K562 (cell line): ENCODE results near the gene LRRTM4. TPM values are rescaled to one million over a fixed set of nuclear protein-coding genes. Genes with fewer than 3 reads are reported as not detected.

Experiments
- ATAC-seq: fragments of 200-7000 bp; cut with Tn5 transposase; 3 replicates; pipeline ENCODE4 v1.9.1; 2020; ENCODE audit warnings: moderate library complexity
- BruUV-seq: library from RNA; stranded (reverse); fragments of 400-500 nt; replicated peaks from 2 replicates; lab custom pipeline; 2021; lab: Mats Ljungman, UMichigan
- CTCF ChIA-PET: fragments of 300-600 bp; formaldehyde crosslinking; extraction: SDS; loops from one replicate; lab custom pipeline; 2021; ENCODE audit warnings: low intra/inter-chr PET ratio; lab: Yijun Ruan, JAX
- POLR2A ChIA-PET: fragments of 300-600, 350-650 bp; sonication (Branson Sonifier 250); formaldehyde crosslinking; extraction: SDS; loops from one replicate; lab custom pipeline; 2021; ENCODE audit warnings: antibody characterized with exemption, inconsistent platforms; lab: Yijun Ruan, JAX
- DNase-seq, 4 experiments: peaks; one replicate each; pipeline versions ENCODE4 v3.0.0 to v3.0.0-alpha.2; 2011 to 2018; ENCODE audit warnings: low spot score in 3 of 4, mixed read lengths in 3 of 4; ENCODE audit errors: extremely low read depth in 1 of 4
- FAIRE-seq: peaks from 2 replicates; lab custom pipeline; 2011; peaks lifted over from hg19 to GRCh38; lab: Jason Lieb, UNC
- H2AFZ ChIP-seq: 2 replicates; pipeline ENCODE4 v1.6.0; 2011; ENCODE audit warnings: low read depth, low read length, control low read depth, inconsistent platforms
- H3K27ac ChIP-seq: fragments of 200-600 bp; 3 replicates; pipeline ENCODE4 v1.8.0; 2011; ENCODE audit warnings: low read depth, mild to moderate bottlenecking, control low read depth, inconsistent platforms, low read length, moderate library complexity, mixed read lengths; ENCODE audit errors: extremely low read depth
- H3K27me3 ChIP-seq, 2 experiments: fragments of 300-600 bp in 1 of 2; 2 replicates in 1 of 2; 3 replicates in 1 of 2; pipeline versions ENCODE4 v1.6.0 to v1.8.0; 2011; ENCODE audit warnings: inconsistent platforms in 2 of 2, low read length in 2 of 2, mild to moderate bottlenecking in 1 of 2, mixed read lengths in 1 of 2, moderate library complexity in 1 of 2; ENCODE audit not compliant: control insufficient read depth in 2 of 2, insufficient read depth in 2 of 2
- H3K36me3 ChIP-seq: fragments of 300-600 bp; 3 replicates; pipeline ENCODE4 v1.8.0; 2011; ENCODE audit warnings: mild to moderate bottlenecking, low read length, inconsistent platforms; ENCODE audit not compliant: control insufficient read depth, insufficient read depth
- H3K4me1 ChIP-seq, 2 experiments: fragments of 200-600 bp in 1 of 2; replicated peaks in 1 of 2; 2 replicates in 1 of 2; 3 replicates in 1 of 2; pipeline versions ENCODE4 v1.5.1 to v1.8.0; 2011; ENCODE audit warnings: inconsistent platforms in 2 of 2, low read length in 2 of 2, mild to moderate bottlenecking in 1 of 2, mixed read lengths in 1 of 2, moderate library complexity in 1 of 2; ENCODE audit not compliant: control insufficient read depth in 2 of 2, insufficient read depth in 2 of 2
- H3K4me2 ChIP-seq: 2 replicates; pipeline ENCODE4 v1.6.1; 2011; ENCODE audit warnings: low read length, control low read depth, inconsistent platforms, mixed read lengths; ENCODE audit not compliant: insufficient read depth
- H3K4me3 ChIP-seq: fragments of 200-600 bp; sonication (generic), shearing (Covaris generic); 2 replicates; pipeline ENCODE4 v1.5.1; 2016; ENCODE audit warnings: control low read depth, inconsistent platforms
- H3K79me2 ChIP-seq: fragments of 200-600 bp; 3 replicates; pipeline ENCODE4 v1.8.0; 2011; ENCODE audit warnings: low read length, inconsistent platforms; ENCODE audit not compliant: control insufficient read depth, insufficient read depth
- H3K9ac ChIP-seq, 2 experiments: 2 replicates each; pipeline versions ENCODE4 v1.6.0 to v1.6.1; 2011; ENCODE audit warnings: low read depth in 2 of 2, low read length in 2 of 2, control low read depth in 1 of 2, inconsistent platforms in 1 of 2, mild to moderate bottlenecking in 1 of 2, mixed read lengths in 1 of 2; ENCODE audit not compliant: insufficient read depth in 1 of 2
- H3K9me1 ChIP-seq: one replicate; pipeline ENCODE4 v1.6.0; 2011; ENCODE audit warnings: inconsistent platforms, mild to moderate bottlenecking, low read length, moderate library complexity; ENCODE audit not compliant: control insufficient read depth, insufficient read depth
- H3K9me3 ChIP-seq: replicated peaks from 2 replicates; pipeline ENCODE4 v1.5.1; 2011; ENCODE audit warnings: low read depth, low read length, inconsistent platforms; ENCODE audit not compliant: control insufficient read depth, insufficient read depth
- H4K20me1 ChIP-seq: replicated peaks from 2 replicates; pipeline ENCODE4 v1.6.1; 2011; ENCODE audit warnings: low read length, inconsistent platforms, mixed read lengths; ENCODE audit not compliant: control insufficient read depth, insufficient read depth
- ASH1L ChIP-seq: fragments of 450-650 bp; IDR thresholded peaks from 2 replicates; pipeline ENCODE4 v1.6.1; 2018; ENCODE audit warnings: borderline replicate concordance, mild to moderate bottlenecking, low read depth; ENCODE audit not compliant: partially characterized antibody
- CEBPB ChIP-seq: fragments of 450-650 bp; IDR thresholded peaks from 2 replicates; pipeline ENCODE4 v1.6.1; 2016; ENCODE audit warnings: missing genetic modification characterization, missing compliant biosample characterization
- CSDE1 ChIP-seq, 2 experiments: fragments of 450-650 bp; IDR thresholded peaks; 2 replicates each; pipeline ENCODE4 v1.6.1; 2016; ENCODE audit warnings: mild to moderate bottlenecking in 1 of 2
- GTF3C2 ChIP-seq: IDR thresholded peaks from 3 replicates; pipeline ENCODE4 v1.6.1; 2011; ENCODE audit warnings: borderline replicate concordance, mild to moderate bottlenecking, moderate library complexity; ENCODE audit not compliant: insufficient read length; ENCODE audit errors: extremely low read depth
- HDAC1 ChIP-seq, 2 experiments: fragments of 450-650 bp; IDR thresholded peaks; 2 replicates each; pipeline ENCODE4 v1.6.1; 2016 to 2017; ENCODE audit warnings: inconsistent platforms in 1 of 2, mild to moderate bottlenecking in 1 of 2, moderate library complexity in 1 of 2
- HNRNPH1 ChIP-seq: fragments of 200-400 bp; formaldehyde crosslinking; optimal IDR thresholded peaks from 2 replicates; pipeline ENCODE3; 2017; ENCODE audit warnings: low read depth, mild to moderate bottlenecking, low read length, moderate library complexity
- HOMEZ ChIP-seq: fragments of 250-450 bp; sonication (Bioruptor Pico); IDR thresholded peaks from 2 replicates; pipeline ENCODE4 v1.4.0; 2020; ENCODE audit warnings: mild to moderate bottlenecking, moderate library complexity
- KDM4B ChIP-seq, 2 experiments: fragments of 450-650 bp in 1 of 2; sonication (generic) in 1 of 2; IDR thresholded peaks; 2 replicates each; pipeline ENCODE4 v1.6.1; 2016 to 2017; ENCODE audit warnings: borderline replicate concordance in 2 of 2, antibody characterized with exemption in 1 of 2, low read depth in 1 of 2, mild to moderate bottlenecking in 1 of 2
- MNT ChIP-seq, 2 experiments: fragments of 450-650 bp; conservative IDR thresholded peaks; 2 replicates each; pipeline ENCODE4 v1.6.1; 2017; ENCODE audit warnings: mild to moderate bottlenecking in 2 of 2, moderate library complexity in 2 of 2
- PML ChIP-seq: IDR thresholded peaks from 2 replicates; pipeline ENCODE4 v1.6.1; 2012; ENCODE audit warnings: low read length, inconsistent platforms
- SP1 ChIP-seq: sonication (generic); formaldehyde crosslinking; IDR thresholded peaks from 2 replicates; pipeline ENCODE4 v1.8.1; 2022; ENCODE audit warnings: mild to moderate bottlenecking, missing genetic modification reagents
- VEZF1 ChIP-seq: fragments of 200-800 bp; sonication (Bioruptor generic); IDR thresholded peaks from 2 replicates; pipeline ENCODE4 v1.6.1; 2017; ENCODE audit warnings: missing genetic modification characterization, missing compliant biosample characterization
- ZNF263 ChIP-seq: sonication (generic); formaldehyde crosslinking; IDR thresholded peaks from 2 replicates; pipeline ENCODE4 v1.8.0; 2022; ENCODE audit warnings: mild to moderate bottlenecking, missing genetic modification reagents, borderline replicate concordance
- ZNF75A ChIP-seq: fragments of 450-650 bp; formaldehyde crosslinking; IDR thresholded peaks from 2 replicates; pipeline ENCODE4 v1.4.0; 2020; ENCODE audit warnings: mild to moderate bottlenecking
- WGBS: fragments of 100-300 bp; shearing (Covaris generic); methylation state at CpG from one replicate; pipeline ENCODE4 v1.1.6; 2016; ENCODE audit warnings: low coverage, mixed read lengths; ENCODE audit not compliant: insufficient coverage; ENCODE audit errors: missing lambda C conversion rate; 5-methylcytosine and 5-hydroxymethylcytosine counted together
- in situ Hi-C: fragments of 300-500 bp; cut with MboI; formaldehyde crosslinking; loops from 4 replicates; pipeline ENCODE4 v1.15.0; 2018; ENCODE audit warnings: inconsistent platforms, mixed read lengths
- intact Hi-C: fragments of 100-400 bp; cut with micrococcal nuclease; formaldehyde crosslinking; loops from 2 replicates; pipeline ENCODE4 v1.14.2; 2022
- polyA plus RNA-seq, 8 experiments: library from polyadenylated mRNA; depleted of rRNA in 4 of 8; stranded (reverse) in 5 of 8; unstranded in 3 of 8; fragments of >200 nt; fragmentation: Nextera tagmentation in 2 of 8; fragmentation: Illumina TruSeq in 1 of 8; extraction: Ambion mirVana in 2 of 8; extraction: Trizol in 1 of 8; gene quantifications; 2 replicates each; pipeline versions ENCODE4 v1.2.1 to v1.2.3, GENCODE V29; 2011 to 2014; ENCODE audit warnings: inconsistent platforms in 1 of 8, missing spikeins in 1 of 8
- total RNA-seq, 7 experiments: library from RNA; depleted of rRNA in 6 of 7; stranded (reverse); fragments of >200 nt in 6 of 7; fragmentation: Illumina TruSeq in 2 of 7; extraction: Trizol in 2 of 7; gene quantifications; 2 replicates each; pipeline versions ENCODE4 v1.2.1 to v1.2.3, GENCODE V29; 2011 to 2021; ENCODE audit warnings: low replicate concordance in 1 of 7

LRRTM4 gene
- total and polyA plus RNA-seq, 9 of the 15 experiments (the other 6 are each of a cell fraction or from before 2014, with no cell fraction given) = 0.04 TPM; not detected in 6

- Histone ChIP-seq H3K4me2 (no peak overlapping the region), H3K79me2 (no peaks in the 10 kb centered on the region), H3K27me3 (no peaks in the 10 kb centered on the region), H3K36me3 (no peaks in the 10 kb centered on the region), H3K9ac (no peak overlapping the region), H3K4me3 (no peak overlapping the region), H2AFZ (no peak overlapping the region), H3K9me3 (no peaks in the 10 kb centered on the region), H3K4me1 (no peaks in the 10 kb centered on the region), H3K27ac (no peak overlapping the region), H4K20me1 (no peaks in the 10 kb centered on the region), H3K9me1 (no peaks in the 10 kb centered on the region)
- FAIRE-seq = no peak
- ChIA-PET CTCF (no interaction called here), POLR2A (no interaction called here)
- in situ Hi-C loops = no loop called here
- ATAC-seq = no peak
- no peak for DNase-seq
- intact Hi-C loops = no loop called here
- WGBS = 0% methylated on average over 5 of the region's 5 CpGs
- no TSS peak for BruUV-seq
- TF ChIP-seq PML (no peak), ZNF263 (no peak), CSDE1 (IDR thresholded peaks at IDR 0.05) (no peak), CEBPB (no peak), VEZF1 (CRISPR knock-in tag) (no peak), HOMEZ (CRISPR knock-in tag) (no peak), KDM4B (IDR thresholded peaks at IDR 0.05; ENCODE audit: borderline replicate concordance in 2 of 2, low read depth in 1 of 2) (no peak), HNRNPH1 (no peak), GTF3C2 (no peak), ZNF75A (no peak), HDAC1 (IDR thresholded peaks at IDR 0.05) (no peak), ASH1L (no peak), SP1 (CRISPR knock-in tag) (no peak), MNT (conservative IDR thresholded peaks at IDR 0.05) (no peak)
These were observed 193.8 kb downstream of the LRRTM4 start for GRCh38 chr2:77328134-77328931.
